ENCODE measurements around the gene SUSD6.

GRCh38 chr14:69620211-69620611 is 8.8 kb downstream of the SUSD6 start:
- TF ChIP-seq POLR2AphosphoS5 (IDR thresholded peaks at IDR 0.05; ENCODE audit: low read depth, low read length) (no peak), POLR2A (IDR thresholded peaks at IDR 0.05; ENCODE audit: low read depth, low read length) (no peak), POU2F2 (IDR thresholded peaks at IDR 0.05; ENCODE audit: low read depth, low read length) (no peak)

Measured in GM12891 (cell line).